AG09319 (cell line): Measurements from ENCODE around the gene STAM2.

Experiments
- DNase-seq: peaks from one replicate; pipeline ENCODE4 v3.0.0-alpha.2; 2010; ENCODE audit warnings: low read depth; ENCODE audit errors: extremely low read depth
- CTCF ChIP-seq: IDR thresholded peaks from 2 replicates; pipeline ENCODE4 v1.5.1; 2011; ENCODE audit warnings: low read depth, mild to moderate bottlenecking, inconsistent platforms, low read length, moderate library complexity

STAM2 gene

GRCh38 chr2:152075461-152076050 is 100.0 kb downstream of the STAM2 start:
- DNase-seq = no peak
- no peak for TF ChIP-seq CTCF

- DNase-seq = no peak
- no peak for TF ChIP-seq CTCF
Measured at GRCh38 chr2:152072011-152072410, 103.6 kb downstream of the STAM2 start.

- TF ChIP-seq CTCF = no peak
- no peak for DNase-seq
Measured at GRCh38 chr2:152071518-152071917, 104.0 kb downstream of the STAM2 start.

GRCh38 chr2:152071092-152071491 is 104.5 kb downstream of the STAM2 start:
- no peak for DNase-seq
- TF ChIP-seq CTCF = no peak

GRCh38 chr2:152068226-152068625 is 107.3 kb downstream of the STAM2 start:
- no peak for TF ChIP-seq CTCF
- DNase-seq = no peak

GRCh38 chr2:152067823-152068222 is 107.7 kb downstream of the STAM2 start:
- no peak for TF ChIP-seq CTCF
- DNase-seq = no peak
